DOHH2 (cell line): ENCODE results near the gene ZNF865.

ENCODE experiments used
- CTCF ChIP-seq: fragments of 200-600 bp; sonication (generic); IDR thresholded peaks from one replicate; pipeline ENCODE4 v1.5.1; 2014; ENCODE audit warnings: antibody characterized with exemption, mild to moderate bottlenecking, low read depth, low read length; ENCODE audit not compliant: poor library complexity, severe bottlenecking
- EZH2phosphoT487 ChIP-seq: fragments of 200-600 bp; sonication (generic); IDR thresholded peaks from 2 replicates; pipeline ENCODE4 v1.6.1; 2017; ENCODE audit warnings: borderline replicate concordance, mild to moderate bottlenecking, antibody characterized with exemption, low read length, moderate library complexity, mixed read lengths

GRCh38 chr19:55621205-55621672 is 15.8 kb downstream of the ZNF865 start:
- no peak for TF ChIP-seq CTCF
- no peak for TF ChIP-seq EZH2phosphoT487
